Osteoblast (primary cell): ENCODE data around the gene DCBLD2. TPM values are rescaled to one million over a fixed set of nuclear protein-coding genes. Genes with fewer than 3 reads are reported as not detected.

Experiments
- DNase-seq: peaks from one replicate; pipeline ENCODE4 v3.0.0; 2011; ENCODE audit warnings: low spot score, mixed read lengths; ENCODE audit not compliant: insufficient read length; ENCODE audit errors: missing footprints
- H2AFZ ChIP-seq: 2 replicates; pipeline ENCODE4 v1.6.0; 2011; ENCODE audit warnings: mild to moderate bottlenecking, low read length
- H3K27ac ChIP-seq: 2 replicates; pipeline ENCODE4 v1.5.1; 2011; ENCODE audit warnings: mild to moderate bottlenecking, low read depth, low read length, moderate library complexity
- H3K27me3 ChIP-seq: 2 replicates; pipeline ENCODE4 v1.6.0; 2012; ENCODE audit warnings: mild to moderate bottlenecking, control low read depth, inconsistent platforms, low read length, moderate library complexity; ENCODE audit not compliant: insufficient read depth
- H3K36me3 ChIP-seq: 2 replicates; pipeline ENCODE4 v1.5.1; 2011; ENCODE audit warnings: mild to moderate bottlenecking, low read length, control low read depth, moderate library complexity; ENCODE audit not compliant: insufficient read depth
- H3K4me1 ChIP-seq: 2 replicates; pipeline ENCODE4 v1.5.1; 2011; ENCODE audit warnings: mild to moderate bottlenecking, low read length, control low read depth, moderate library complexity; ENCODE audit not compliant: insufficient read depth
- H3K4me2 ChIP-seq: 2 replicates; pipeline ENCODE4 v1.6.0; 2011; ENCODE audit warnings: mild to moderate bottlenecking, low read length; ENCODE audit not compliant: insufficient read depth
- H3K4me3 ChIP-seq: fragments of 200-600 bp; sonication (generic); 3 replicates; pipeline ENCODE4 v1.5.1; 2012; ENCODE audit warnings: mild to moderate bottlenecking, low read length, inconsistent platforms; ENCODE audit not compliant: insufficient read depth
- H3K79me2 ChIP-seq: 2 replicates; pipeline ENCODE4 v1.6.0; 2012; ENCODE audit warnings: mild to moderate bottlenecking, low read length, control low read depth, inconsistent platforms; ENCODE audit not compliant: insufficient read depth
- H3K9me3 ChIP-seq: 2 replicates; pipeline ENCODE4 v1.5.1; 2011; ENCODE audit warnings: low read depth, low read length, control low read depth
- H4K20me1 ChIP-seq: 2 replicates; pipeline ENCODE4 v1.6.0; 2012; ENCODE audit warnings: mild to moderate bottlenecking, low read length, control low read depth; ENCODE audit not compliant: insufficient read depth
- CTCF ChIP-seq: IDR thresholded peaks from 2 replicates; pipeline ENCODE4 v1.5.1; 2011; ENCODE audit warnings: mild to moderate bottlenecking, low read depth, low read length, moderate library complexity; ENCODE audit errors: extremely low read depth
- total RNA-seq: library from RNA; depleted of rRNA; stranded (reverse); fragments of >200 nt; gene quantifications from 2 replicates; pipeline ENCODE4 v1.2.3, GENCODE V29; 2012

DCBLD2 gene
- 187 and 278 TPM in 2 replicates for total RNA-seq

- Histone ChIP-seq H2AFZ (peak within 1 kb of the TSS; percentile 56), H3K4me3 (peak within 1 kb of the TSS; percentile 94), H3K4me2 (peak within 1 kb of the TSS; percentile 88), H3K4me1 (peaks cover 25% of the 10 kb centered on the region), H3K27ac (peak within 1 kb of the TSS; percentile 76), H3K79me2 (peaks cover 69% of the 10 kb centered on the region), H3K36me3 (peaks cover 6% of the 10 kb centered on the region), H3K27me3 (no peaks in the 10 kb centered on the region), H4K20me1 (peaks cover 23% of the 10 kb centered on the region), H3K9me3 (no peaks in the 10 kb centered on the region)
- no peak for TF ChIP-seq CTCF
- DNase-seq = peak; percentile 99
Observed at GRCh38 chr3:98901392-98902350, at the start of gene DCBLD2. TSS of gene DCBLD2 (minus strand) at chr3:98901695. CDS start at chr3:98901326, 369 bp downstream.

GRCh38 chr3:98945666-98946065, 44.2 kb upstream of the DCBLD2 start:
- Histone ChIP-seq H3K9me3 (no peaks in the 10 kb centered on the region), H3K4me1 (peaks cover 15% of the 10 kb centered on the region), H3K36me3 (no peaks in the 10 kb centered on the region), H3K27ac (peak overlapping the region; percentile 16), H3K4me3 (no peak overlapping the region), H3K4me2 (no peak overlapping the region), H4K20me1 (no peaks in the 10 kb centered on the region), H3K79me2 (no peaks in the 10 kb centered on the region), H2AFZ (no peak overlapping the region), H3K27me3 (no peaks in the 10 kb centered on the region)
- no peak for DNase-seq
- no peak for TF ChIP-seq CTCF

GRCh38 chr3:98945101-98945524, 43.6 kb upstream of the DCBLD2 start:
- H3K27ac ChIP-seq = peak overlapping the region; percentile 16
- peaks cover 15% of the 10 kb centered on the region for H3K4me1 ChIP-seq
- no peaks in the 10 kb centered on the region for H4K20me1 ChIP-seq
- no peaks in the 10 kb centered on the region for H3K9me3 ChIP-seq
- peak overlapping the region; percentile 21 for H2AFZ ChIP-seq
- no peaks in the 10 kb centered on the region for H3K27me3 ChIP-seq
- TF ChIP-seq CTCF = no peak
- no peaks in the 10 kb centered on the region for H3K36me3 ChIP-seq
- H3K4me2 ChIP-seq = no peak overlapping the region
- DNase-seq = peak; percentile 42
- no peaks in the 10 kb centered on the region for H3K79me2 ChIP-seq
- no peak overlapping the region for H3K4me3 ChIP-seq

- Histone ChIP-seq H3K27ac (no peak overlapping the region), H3K27me3 (no peaks in the 10 kb centered on the region), H3K4me3 (no peak overlapping the region), H3K9me3 (peaks cover 7% of the 10 kb centered on the region), H4K20me1 (no peaks in the 10 kb centered on the region), H3K4me2 (no peak overlapping the region), H3K36me3 (no peaks in the 10 kb centered on the region), H2AFZ (no peak overlapping the region), H3K4me1 (no peaks in the 10 kb centered on the region), H3K79me2 (no peaks in the 10 kb centered on the region)
- no peak for TF ChIP-seq CTCF
- DNase-seq = no peak
Observed at GRCh38 chr3:98930413-98930812, 28.9 kb upstream of the DCBLD2 start.
